ENCODE measurements around the gene TTC3.
A peak's percentile ranks its signal among the peaks of the same experiment; 100 is the strongest.

The TTC3 gene

DNA sequence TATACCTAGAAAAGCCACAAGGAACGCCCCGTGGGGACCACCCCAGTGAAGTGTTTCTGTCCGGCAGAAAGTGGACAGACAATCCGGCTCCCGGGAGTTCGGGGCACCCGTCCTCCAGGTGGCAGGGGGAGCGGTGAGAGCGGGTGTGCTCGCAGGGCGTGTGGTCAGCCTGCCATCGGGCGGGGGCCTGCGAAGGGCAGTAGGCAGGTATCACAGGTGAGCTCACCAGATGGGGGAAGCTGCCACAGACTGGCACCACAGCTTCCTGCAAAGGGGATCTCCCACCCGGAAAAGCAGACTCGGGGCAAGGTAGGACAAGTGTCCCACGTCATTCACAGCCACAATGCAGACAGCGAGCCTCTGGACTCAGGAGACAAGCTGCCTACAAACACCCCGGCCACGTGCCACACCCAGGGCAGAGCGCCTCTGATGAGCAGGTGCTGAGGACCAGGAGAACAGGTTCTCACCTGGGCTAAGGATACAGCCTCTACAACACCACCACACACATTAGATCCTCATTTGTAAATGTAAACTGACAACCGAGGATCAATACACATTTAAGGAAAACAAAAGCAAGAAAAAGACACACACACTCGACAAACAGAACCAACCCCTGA is 157.7 kb downstream of the TTC3 start:
- DNase-seq = peak; percentile 47

- peak; percentile 38 for DNase-seq
Observed at GRCh38 chr21:37231249-37231645, 158.2 kb downstream of the TTC3 start.

DNA sequence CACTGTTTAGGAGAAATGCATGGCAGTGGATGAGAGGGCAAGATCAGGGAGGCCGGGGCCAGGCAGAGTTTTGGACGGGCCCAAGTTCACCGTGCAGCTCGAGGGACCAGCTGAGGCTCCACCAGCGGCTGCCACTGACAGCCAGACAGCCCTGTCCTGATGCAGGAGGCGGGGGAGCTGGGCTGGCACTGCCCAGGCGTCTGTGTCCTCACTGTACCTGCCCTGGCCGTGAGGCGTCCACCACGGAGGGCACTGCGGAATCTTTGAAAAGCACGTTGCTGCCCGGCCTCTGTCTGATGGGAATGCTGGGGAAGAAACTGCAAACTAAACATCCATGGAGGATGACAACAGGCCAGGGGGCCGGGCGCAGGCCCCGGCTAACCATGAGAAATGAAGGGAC is 158.6 kb downstream of the TTC3 start:
- DNase-seq = peak; percentile 40

DNA sequence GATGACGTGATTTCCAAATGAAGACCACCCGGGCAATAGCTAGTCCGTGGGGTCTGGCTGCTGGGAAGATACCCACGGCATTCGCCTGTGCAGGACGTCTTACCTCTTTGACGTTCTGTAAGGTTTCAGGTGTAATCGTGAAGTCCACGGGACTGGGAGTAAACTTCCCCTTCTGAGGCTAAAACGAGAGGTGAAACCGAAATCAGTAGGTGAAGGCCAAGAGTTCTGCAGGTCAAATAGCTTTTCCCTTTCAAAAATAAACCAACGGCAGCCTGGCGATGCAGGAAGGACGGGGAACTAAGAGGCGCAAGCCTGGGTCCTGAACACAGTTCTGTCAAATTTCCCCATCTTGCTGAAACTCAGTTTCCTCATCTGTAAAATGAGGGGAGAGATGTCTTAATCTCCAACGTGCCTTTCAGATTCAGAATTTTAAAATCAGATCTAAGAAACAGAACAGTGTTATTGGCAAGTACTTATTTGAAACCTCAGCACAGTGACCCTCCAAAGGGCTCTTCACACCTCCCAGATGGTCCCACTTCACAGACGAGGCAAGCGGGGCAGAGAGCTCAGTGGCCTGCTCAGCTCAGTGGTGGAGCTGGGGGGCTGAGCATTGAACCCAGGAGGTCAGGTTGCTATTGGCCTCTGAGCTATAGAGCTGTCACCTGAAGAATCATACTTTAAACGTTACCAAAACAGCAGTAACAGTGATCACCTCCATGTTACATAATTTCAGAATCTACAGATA is 159.4 kb downstream of the TTC3 start:
- peak; percentile 47 for DNase-seq

GRCh38 chr21:37233551-37234146 is 160.6 kb downstream of the TTC3 start:
- DNase-seq = peak; percentile 51

DNA sequence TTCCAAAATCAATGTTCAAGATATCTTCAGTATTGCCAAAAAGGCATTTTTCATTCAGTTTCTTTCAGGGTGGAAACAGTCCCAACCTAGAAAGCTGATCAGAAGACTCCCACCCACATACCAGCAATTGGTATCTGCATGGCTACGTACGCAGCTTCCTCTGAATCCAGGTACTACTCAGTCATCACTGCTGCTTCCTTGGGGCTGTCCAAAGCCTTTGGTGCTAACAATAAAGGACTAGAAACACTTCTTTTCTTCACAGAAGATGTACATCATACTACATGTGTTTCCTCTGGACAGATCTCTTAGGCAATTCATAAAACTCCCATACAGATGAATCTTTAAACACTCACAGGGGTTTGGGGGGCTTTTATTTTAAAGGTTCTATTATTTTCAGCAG is 164.3 kb downstream of the TTC3 start:
- DNase-seq = no peak

DNA sequence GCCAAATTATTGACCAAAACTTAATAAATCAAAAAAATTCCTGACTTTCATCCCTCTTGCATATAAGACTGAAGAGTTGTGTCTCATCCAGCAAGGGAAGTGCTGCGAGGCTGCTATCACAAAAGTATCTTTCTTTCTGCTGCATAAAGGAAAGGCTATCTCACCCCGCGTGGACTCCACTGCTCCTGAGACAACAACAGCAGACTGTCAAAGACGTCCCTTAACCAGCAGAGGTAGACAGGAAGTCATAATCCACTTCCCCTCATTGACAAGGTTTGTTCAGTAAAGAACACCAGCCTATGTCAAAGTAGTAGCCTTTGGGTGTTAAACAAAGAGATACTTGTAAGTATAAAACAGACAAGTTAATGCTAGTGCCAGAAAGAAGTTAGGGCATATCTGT is 164.7 kb downstream of the TTC3 start:
- peak; percentile 26 for DNase-seq

GRCh38 chr21:37240978-37241377 is 167.9 kb downstream of the TTC3 start:
- no peak for DNase-seq

- DNase-seq = no peak
Observed at GRCh38 chr21:37241426-37241825, 168.4 kb downstream of the TTC3 start.

DNA sequence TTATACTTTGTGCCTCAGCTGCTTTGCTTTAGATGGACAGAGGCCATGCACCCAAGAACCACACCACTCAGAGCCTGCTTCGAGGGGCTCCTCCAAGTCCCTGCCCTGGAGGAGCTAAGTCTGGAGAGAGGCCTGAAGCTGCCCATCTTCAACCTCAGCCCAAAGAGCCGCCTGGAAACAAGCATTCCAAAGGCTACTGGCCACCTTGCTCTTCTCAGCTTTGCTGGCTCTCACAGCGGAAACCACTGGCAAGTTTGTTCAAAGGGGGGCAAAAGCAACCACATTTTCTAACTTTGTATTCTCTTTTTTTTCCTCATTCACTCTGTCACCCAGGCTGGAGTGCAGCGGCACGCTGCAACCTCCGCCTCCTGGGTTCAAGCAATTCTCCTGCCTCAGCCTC is 170.9 kb downstream of the TTC3 start:
- no peak for DNase-seq

DNA sequence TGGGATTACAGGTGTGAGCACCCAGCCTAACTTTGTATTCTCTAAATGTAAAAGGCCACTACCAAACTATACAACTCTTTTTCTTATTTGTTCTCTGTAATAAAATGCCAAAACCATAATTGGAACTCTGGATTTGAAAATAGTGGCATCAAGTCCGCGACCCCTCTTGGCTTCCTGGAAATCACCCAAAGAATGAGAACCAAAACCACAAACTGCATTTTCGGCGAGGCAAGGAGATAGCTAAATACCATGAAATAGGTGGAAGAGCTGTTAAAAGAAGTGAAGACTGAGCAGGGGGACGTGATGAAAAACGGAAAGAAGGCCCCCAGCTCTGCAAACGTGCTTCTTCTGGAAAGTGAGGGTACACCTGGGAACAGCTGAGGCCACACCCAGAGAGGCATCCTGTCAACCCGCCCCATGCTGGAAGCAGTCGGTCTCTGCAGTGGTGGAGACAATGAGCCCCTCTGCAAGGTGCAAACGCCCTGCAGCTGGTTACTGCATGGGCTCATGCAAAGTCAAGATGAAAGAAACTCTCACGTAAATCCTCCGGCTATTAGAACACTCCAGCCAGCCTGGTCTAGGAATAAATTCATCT is 171.5 kb downstream of the TTC3 start:
- DNase-seq = no peak

GRCh38 chr21:37245151-37245550 is 172.1 kb downstream of the TTC3 start:
- no peak for DNase-seq

DNA sequence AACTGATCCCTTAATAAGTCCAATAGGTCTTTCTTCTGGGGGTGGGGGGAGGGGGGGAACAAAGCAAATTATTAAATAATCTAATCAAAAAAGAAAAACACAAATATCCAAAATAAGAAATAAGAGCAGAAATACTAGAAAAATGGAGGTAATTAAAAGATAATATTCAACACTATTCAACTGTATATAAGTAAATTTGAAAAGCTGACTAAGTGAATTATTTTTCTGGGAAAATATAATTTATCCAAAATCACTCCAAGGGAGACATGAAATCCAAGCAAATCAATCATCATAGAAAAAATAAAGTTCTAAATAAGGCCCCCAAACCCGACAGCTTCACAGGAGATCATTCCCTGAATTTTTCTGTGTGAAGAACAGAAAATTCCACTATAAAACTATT is 175.2 kb downstream of the TTC3 start:
- no peak for DNase-seq

DNA sequence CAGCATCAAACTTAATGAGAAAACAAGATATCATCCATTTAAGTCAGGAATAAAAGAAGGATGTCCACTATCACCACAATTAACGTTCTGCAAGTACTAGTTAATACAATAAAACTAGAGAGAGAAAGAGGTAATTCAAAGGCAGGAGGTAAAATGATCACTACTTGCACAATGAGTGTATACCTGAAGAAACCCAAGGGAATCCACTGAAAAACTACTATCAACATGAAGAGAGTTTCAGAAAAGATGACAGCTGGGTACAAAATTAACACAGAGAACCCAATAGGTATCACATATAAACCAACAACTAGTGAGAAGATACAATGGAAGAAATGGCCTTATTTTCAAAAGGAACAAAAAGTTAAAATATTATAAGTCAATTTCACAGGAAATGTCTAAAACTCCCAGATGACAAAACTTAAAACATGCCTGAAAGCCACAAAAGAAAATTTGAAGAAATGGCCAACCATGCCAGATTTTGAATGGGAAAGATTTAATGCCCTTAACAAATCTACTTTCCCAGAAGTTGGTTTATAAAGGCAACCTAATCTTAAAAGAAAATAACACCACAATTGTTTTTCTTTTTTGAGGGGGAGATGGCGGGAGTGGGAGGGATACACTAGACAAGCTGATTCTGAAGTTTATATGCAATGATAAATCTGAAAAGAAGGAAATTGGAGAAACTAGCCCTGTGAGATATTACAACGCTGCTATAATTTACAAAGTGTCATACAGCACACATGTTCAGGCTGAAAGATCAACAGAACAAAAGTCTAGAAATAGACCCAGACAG is 176.3 kb downstream of the TTC3 start:
- no peak for DNase-seq

DNA sequence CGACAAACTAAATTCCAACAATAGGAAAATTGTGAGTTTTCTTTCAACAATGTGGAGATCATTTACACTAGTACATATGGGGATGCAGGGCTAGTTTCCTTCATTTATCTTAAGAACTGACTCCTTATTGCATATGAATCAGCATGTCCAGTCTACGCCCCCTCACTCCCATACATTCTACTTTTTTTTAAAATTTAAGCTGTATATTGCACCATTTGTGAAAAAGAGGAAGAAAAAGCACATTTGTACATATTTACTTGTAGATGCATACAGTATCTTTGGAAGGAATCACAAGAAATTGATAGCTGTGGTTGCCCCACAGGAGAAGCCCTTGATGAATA is 178.2 kb downstream of the TTC3 start:
- no peak for DNase-seq
